CD14-positive monocyte (primary cell): ENCODE data around the gene HECTD4. TPM values are rescaled to one million over a fixed set of nuclear protein-coding genes. Genes with fewer than 3 reads are reported as not detected.
"Not testable (repeated sequence)": the region's sequence is repeated elsewhere in the genome, so short reads cannot be mapped to it uniquely, and the experiment has no call there.

Experiments
- DNase-seq, 3 donors: peaks; one replicate each; pipeline ENCODE4 v3.0.0-alpha.2; 2011 to 2022
- H2AFZ ChIP-seq: 2 replicates; pipeline ENCODE4 v1.6.0; 2012; ENCODE audit warnings: mild to moderate bottlenecking, low read depth, low read length, inconsistent platforms; ENCODE audit not compliant: insufficient read depth, poor library complexity, severe bottlenecking
- H3K27ac ChIP-seq, 2 donors: 1 replicate in 1 of 2; 2 replicates in 1 of 2; pipeline ENCODE4 v1.5.1; 2012 to 2013; ENCODE audit warnings: low read length in 2 of 2, control low read depth in 1 of 2, inconsistent platforms in 1 of 2, low read depth in 1 of 2, mild to moderate bottlenecking in 1 of 2
- H3K27me3 ChIP-seq, 2 donors: one replicate each; pipeline versions ENCODE4 v1.6.0 to v1.6.1; 2011 to 2013; ENCODE audit warnings: low read length in 2 of 2; ENCODE audit not compliant: control insufficient read depth in 2 of 2, insufficient read depth in 2 of 2
- H3K36me3 ChIP-seq, 2 donors: replicated peaks in 1 of 2; 1 replicate in 1 of 2; 2 replicates in 1 of 2; pipeline versions ENCODE4 v1.5.1 to v1.6.1; 2012 to 2013; ENCODE audit warnings: low read length in 2 of 2, control low read depth in 1 of 2, inconsistent platforms in 1 of 2, mild to moderate bottlenecking in 1 of 2; ENCODE audit not compliant: insufficient read depth in 2 of 2, control insufficient read depth in 1 of 2
- H3K4me1 ChIP-seq, 2 donors: 1 replicate in 1 of 2; 2 replicates in 1 of 2; pipeline versions ENCODE4 v1.5.1 to v1.6.1; 2012 to 2013; ENCODE audit warnings: low read length in 2 of 2, control low read depth in 1 of 2, inconsistent platforms in 1 of 2, mild to moderate bottlenecking in 1 of 2, moderate library complexity in 1 of 2; ENCODE audit not compliant: insufficient read depth in 2 of 2, control insufficient read depth in 1 of 2
- H3K4me2 ChIP-seq: replicated peaks from 2 replicates; pipeline ENCODE3; 2012; ENCODE audit warnings: low read length, moderate library complexity, mild to moderate bottlenecking; ENCODE audit not compliant: poor library complexity, severe bottlenecking; ENCODE audit errors: extremely low read depth
- H3K4me3 ChIP-seq, 3 experiments: fragments of 200-600 bp in 1 of 3; sonication (generic) in 1 of 3; replicated peaks in 1 of 3; 1 replicate in 2 of 3; 2 replicates in 1 of 3; pipeline ENCODE4 v1.5.1; 2011 to 2013; ENCODE audit warnings: low read length in 3 of 3, mild to moderate bottlenecking in 3 of 3, control low read depth in 2 of 3, low read depth in 2 of 3, inconsistent platforms in 1 of 3, moderate library complexity in 1 of 3
- H3K79me2 ChIP-seq: 2 replicates; pipeline ENCODE4 v1.6.0; 2012; ENCODE audit warnings: mild to moderate bottlenecking, control low read depth, inconsistent platforms, low read length, moderate library complexity; ENCODE audit not compliant: insufficient read depth
- H3K9ac ChIP-seq: 2 replicates; pipeline ENCODE4 v1.6.0; 2017; ENCODE audit warnings: low read length, mild to moderate bottlenecking; ENCODE audit not compliant: insufficient read depth, poor library complexity, severe bottlenecking
- H3K9me3 ChIP-seq, 2 donors: replicated peaks in 1 of 2; 1 replicate in 1 of 2; 2 replicates in 1 of 2; pipeline versions ENCODE4 v1.5.1 to v1.6.1; 2012 to 2013; ENCODE audit warnings: low read length in 2 of 2, control low read depth in 1 of 2; ENCODE audit not compliant: control insufficient read depth in 1 of 2, insufficient read depth in 1 of 2
- H4K20me1 ChIP-seq: 2 replicates; pipeline ENCODE4 v1.6.0; 2012; ENCODE audit warnings: mild to moderate bottlenecking, low read length, control low read depth, moderate library complexity; ENCODE audit not compliant: insufficient read depth
- H3K27ac Mint-ChIP-seq, 7 donors: one replicate each; pipeline ENCODE4 v1.8.0; 2020; ENCODE audit warnings: mild to moderate bottlenecking in 7 of 7, mixed read lengths in 7 of 7, moderate library complexity in 6 of 7, inconsistent platforms in 2 of 7
- H3K27me3 Mint-ChIP-seq, 3 donors: one replicate each; pipeline ENCODE4 v1.8.0; 2021 to 2022; ENCODE audit warnings: low read depth in 3 of 3, mild to moderate bottlenecking in 3 of 3, mixed read lengths in 3 of 3, moderate library complexity in 3 of 3, inconsistent platforms in 1 of 3
- H3K36me3 Mint-ChIP-seq, 2 donors: one replicate each; pipeline ENCODE4 v1.8.0; 2020; ENCODE audit warnings: mixed read lengths in 2 of 2, inconsistent platforms in 1 of 2, mild to moderate bottlenecking in 1 of 2
- H3K4me1 Mint-ChIP-seq: one replicate; pipeline ENCODE4 v1.8.0; 2020; ENCODE audit warnings: mild to moderate bottlenecking, mixed read lengths
- H3K4me3 Mint-ChIP-seq, 2 donors: one replicate each; pipeline ENCODE4 v1.8.0; 2020; ENCODE audit warnings: mild to moderate bottlenecking in 2 of 2, mixed read lengths in 2 of 2, moderate library complexity in 1 of 2
- H3K9me3 Mint-ChIP-seq, 7 donors: one replicate each; pipeline ENCODE4 v1.8.0; 2020 to 2022; ENCODE audit warnings: mixed read lengths in 7 of 7, mild to moderate bottlenecking in 6 of 7, moderate library complexity in 6 of 7, inconsistent platforms in 2 of 7
- WGBS: methylation state at CpG from one replicate; pipeline ENCODE4 v1.1.5; 2013; ENCODE audit warnings: missing lambda C conversion rate; ENCODE audit not compliant: insufficient coverage; 5-methylcytosine and 5-hydroxymethylcytosine counted together
- intact Hi-C, 2 donors: fragments of 100-400 bp; cut with micrococcal nuclease; formaldehyde crosslinking; loops; one replicate each; pipeline versions ENCODE4 v1.15.0 to v1.15.1; 2023
- polyA plus RNA-seq, 3 donors: library from polyadenylated mRNA; depleted of rRNA in 1 of 3; unstranded in 2 of 3; stranded (reverse) in 1 of 3; fragments of 300-500 nt in 2 of 3; fragments of >200 nt in 1 of 3; fragmentation: Illumina TruSeq in 2 of 3; gene quantifications; 1 replicate in 2 of 3; 2 replicates in 1 of 3; pipeline ENCODE4 v1.2.3, GENCODE V29; 2012 to 2021
- TF ChIP-seq, protein P1 (sequence below): fragments of 200-600 bp; IDR thresholded peaks from one replicate; pipeline ENCODE4 v1.8.0; 2022; ENCODE audit warnings: antibody characterized with exemption, mild to moderate bottlenecking

Gene HECTD4
- polyA plus RNA-seq, 3 donors = 0.73 to 18.3 (median 2.4) TPM

DNA sequence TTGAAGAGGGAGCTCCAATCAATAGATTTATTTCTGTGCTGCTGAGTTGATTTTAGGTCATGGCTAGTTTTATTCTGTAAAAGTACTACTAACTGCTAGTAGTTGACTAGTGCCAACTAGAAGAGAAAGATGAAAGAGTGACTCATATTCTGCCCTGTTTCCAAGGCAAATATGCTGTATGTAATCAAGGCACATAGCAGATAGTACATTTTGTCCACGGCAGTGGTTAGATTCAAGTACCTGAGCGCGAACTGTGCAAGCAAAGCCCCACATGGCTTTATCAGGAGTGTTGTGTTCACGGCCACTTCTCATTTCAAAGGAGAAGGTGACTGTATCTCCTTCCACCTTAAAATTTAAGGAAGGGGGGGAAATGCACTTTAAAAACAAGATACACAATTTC is 130.0 kb downstream of the HECTD4 start:
- no peak overlapping the region for H3K27ac Mint-ChIP-seq
- H3K36me3 ChIP-seq = peaks cover 73 to 99% of the 10 kb centered on the region in 2 donors

DNA sequence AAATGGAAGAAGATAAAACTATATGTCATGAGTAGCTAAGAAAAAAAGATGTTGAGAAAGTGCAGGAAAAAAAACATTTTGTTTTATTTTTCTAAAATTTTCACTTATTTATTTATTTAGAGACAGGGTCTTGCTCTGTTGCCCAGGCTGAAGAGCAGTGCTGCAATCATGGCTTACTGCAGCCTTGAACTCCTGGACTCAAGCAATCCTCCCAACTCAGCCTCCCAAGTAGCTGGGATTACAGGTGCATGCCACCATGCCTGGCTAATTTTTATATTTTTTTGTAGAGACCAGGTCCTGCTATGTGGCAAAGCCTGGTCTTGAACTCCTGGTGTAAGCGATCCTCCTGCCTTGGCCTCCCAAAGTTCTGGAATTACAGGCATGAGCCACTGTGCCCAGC is 137.3 kb downstream of the HECTD4 start:
- H3K9me3 Mint-ChIP-seq, H3K4me3 ChIP-seq, H3K27ac Mint-ChIP-seq, H3K9ac ChIP-seq, intact Hi-C loops, H3K4me1 ChIP-seq, DNase-seq, H3K27ac ChIP-seq, H3K27me3 ChIP-seq, H2AFZ ChIP-seq, H3K4me1 Mint-ChIP-seq, H4K20me1 ChIP-seq, H3K9me3 ChIP-seq, H3K27me3 Mint-ChIP-seq, H3K4me2 ChIP-seq, H3K4me3 Mint-ChIP-seq, H3K79me2 ChIP-seq: not testable (repeated sequence)
- peaks cover 51 to 77% of the 10 kb centered on the region in 2 donors for H3K36me3 Mint-ChIP-seq
- peaks cover 70 to 95% of the 10 kb centered on the region in 2 donors for H3K36me3 ChIP-seq
- 100% methylated on average over 1 of the region's 1 CpG for WGBS

More for the DNA sequence above, 130.0 kb downstream of the HECTD4 start:
- Histone ChIP-seq H3K4me2 (no peak overlapping the region), H2AFZ (no peak overlapping the region), H3K4me1 (no peaks in the 10 kb centered on the region), H3K79me2 (no peaks in the 10 kb centered on the region), H3K9me3 (no peaks in the 10 kb centered on the region), H4K20me1 (no peaks in the 10 kb centered on the region), H3K27me3 (no peaks in the 10 kb centered on the region), H3K4me3 (no peak overlapping the region), H3K27ac (no peak overlapping the region), H3K9ac (no peak overlapping the region)
- Mint-ChIP-seq H3K27me3 (no peaks in the 10 kb centered on the region), H3K36me3 (peaks cover 66 to 86% of the 10 kb centered on the region in 2 donors), H3K9me3 (peaks cover 0 to 5% (median 0%) of the 10 kb centered on the region in 7 donors), H3K4me3 (no peak overlapping the region), H3K4me1 (no peaks in the 10 kb centered on the region)
- TF ChIP-seq, protein P1, sequence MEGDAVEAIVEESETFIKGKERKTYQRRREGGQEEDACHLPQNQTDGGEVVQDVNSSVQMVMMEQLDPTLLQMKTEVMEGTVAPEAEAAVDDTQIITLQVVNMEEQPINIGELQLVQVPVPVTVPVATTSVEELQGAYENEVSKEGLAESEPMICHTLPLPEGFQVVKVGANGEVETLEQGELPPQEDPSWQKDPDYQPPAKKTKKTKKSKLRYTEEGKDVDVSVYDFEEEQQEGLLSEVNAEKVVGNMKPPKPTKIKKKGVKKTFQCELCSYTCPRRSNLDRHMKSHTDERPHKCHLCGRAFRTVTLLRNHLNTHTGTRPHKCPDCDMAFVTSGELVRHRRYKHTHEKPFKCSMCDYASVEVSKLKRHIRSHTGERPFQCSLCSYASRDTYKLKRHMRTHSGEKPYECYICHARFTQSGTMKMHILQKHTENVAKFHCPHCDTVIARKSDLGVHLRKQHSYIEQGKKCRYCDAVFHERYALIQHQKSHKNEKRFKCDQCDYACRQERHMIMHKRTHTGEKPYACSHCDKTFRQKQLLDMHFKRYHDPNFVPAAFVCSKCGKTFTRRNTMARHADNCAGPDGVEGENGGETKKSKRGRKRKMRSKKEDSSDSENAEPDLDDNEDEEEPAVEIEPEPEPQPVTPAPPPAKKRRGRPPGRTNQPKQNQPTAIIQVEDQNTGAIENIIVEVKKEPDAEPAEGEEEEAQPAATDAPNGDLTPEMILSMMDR = no peak
- DNase-seq = no peak
- intact Hi-C loops = no loop called here
- WGBS = no CpG with 5 or more reads among the region's 4 CpGs
